GM19438 (cell line): ENCODE measurements around the gene IFIT3.
"Not testable (repeated sequence)": the region's sequence is repeated elsewhere in the genome, so short reads cannot be mapped to it uniquely, and the experiment has no call there.

Experiments
- ATAC-seq: cut with Tn5 transposase; IDR thresholded peaks from one replicate; pipeline ENCODE4 v1.9.1; 2021; ENCODE audit warnings: low read depth; ENCODE audit not compliant: unreplicated experiment

The IFIT3 gene

DNA sequence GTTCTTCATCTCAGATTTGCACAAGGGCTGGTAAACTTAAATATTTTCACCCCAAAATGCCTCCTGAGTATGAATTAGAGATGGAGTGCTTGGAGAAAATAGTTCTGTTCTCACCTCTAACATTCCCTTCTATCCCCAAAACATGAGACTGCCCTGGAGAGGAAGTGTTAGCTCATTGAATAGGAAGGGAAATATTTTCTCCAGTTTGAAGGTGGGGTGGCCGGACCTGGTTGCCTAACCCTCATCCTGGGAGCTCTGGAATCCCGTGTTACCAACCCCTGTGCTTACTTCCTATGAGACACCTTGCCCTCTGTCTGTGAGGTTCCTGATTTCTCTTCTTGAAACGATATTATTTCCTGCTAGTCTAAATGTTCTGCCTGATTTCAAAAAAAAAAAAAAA is 25.2 kb upstream of the IFIT3 start:
- ATAC-seq = no peak

DNA sequence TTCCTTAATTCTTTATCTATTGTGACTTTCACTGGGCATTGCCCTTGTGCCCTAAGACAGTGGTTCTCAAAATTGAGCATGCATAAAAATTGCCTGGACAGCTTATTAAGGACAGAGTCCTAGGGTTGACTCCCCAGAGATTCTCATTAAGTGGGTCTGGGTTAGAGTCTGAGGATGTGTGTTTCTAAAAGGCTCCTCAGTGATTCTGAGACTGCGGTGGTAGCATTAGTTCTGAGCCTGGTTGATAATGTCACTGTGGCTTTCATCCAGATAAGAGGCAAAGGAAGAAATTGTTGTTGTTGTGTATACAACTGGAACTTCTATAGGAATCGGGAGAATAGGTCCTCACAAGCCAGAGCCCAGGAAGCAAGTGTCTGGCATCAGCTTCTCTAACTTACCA is 24.6 kb upstream of the IFIT3 start:
- no peak for ATAC-seq

DNA sequence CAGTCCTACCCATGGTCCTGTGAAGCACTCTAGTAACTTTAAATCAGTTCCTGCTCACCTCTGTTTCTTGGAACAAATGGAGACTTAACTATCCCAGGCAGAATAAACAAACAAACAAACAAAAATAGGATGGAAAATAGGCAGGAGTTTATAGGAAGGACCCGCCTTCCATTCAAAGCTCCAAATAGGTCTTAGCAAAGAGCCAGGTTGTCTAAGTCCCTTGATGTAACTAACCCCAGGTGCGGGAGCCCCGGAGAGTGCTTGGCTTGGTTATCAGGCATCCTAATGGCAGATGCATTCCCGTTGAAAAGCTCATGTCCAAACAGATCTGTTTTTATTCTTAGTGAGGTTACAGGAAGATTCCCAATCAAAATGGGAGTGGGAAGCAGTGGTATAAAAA is 23.8 kb upstream of the IFIT3 start:
- ATAC-seq = no peak

DNA sequence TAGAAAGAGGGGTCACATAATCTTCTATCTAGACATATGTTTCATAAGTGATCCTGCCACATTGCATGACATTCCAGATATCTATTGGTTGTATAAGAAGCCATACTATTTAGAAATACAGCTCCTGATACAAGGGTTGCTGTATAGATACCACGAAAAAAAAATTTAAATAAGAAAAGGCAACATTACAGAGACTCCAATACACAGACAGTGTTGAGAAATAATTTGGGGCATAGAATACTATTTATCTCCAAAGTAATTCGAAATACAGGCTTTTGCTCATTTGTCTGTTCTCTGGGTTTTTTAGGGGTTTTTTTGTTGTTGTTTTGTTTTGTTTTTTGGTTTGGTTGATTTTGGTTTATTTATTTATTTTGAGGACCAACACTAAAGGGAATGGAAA is 23.4 kb upstream of the IFIT3 start:
- no peak for ATAC-seq

DNA sequence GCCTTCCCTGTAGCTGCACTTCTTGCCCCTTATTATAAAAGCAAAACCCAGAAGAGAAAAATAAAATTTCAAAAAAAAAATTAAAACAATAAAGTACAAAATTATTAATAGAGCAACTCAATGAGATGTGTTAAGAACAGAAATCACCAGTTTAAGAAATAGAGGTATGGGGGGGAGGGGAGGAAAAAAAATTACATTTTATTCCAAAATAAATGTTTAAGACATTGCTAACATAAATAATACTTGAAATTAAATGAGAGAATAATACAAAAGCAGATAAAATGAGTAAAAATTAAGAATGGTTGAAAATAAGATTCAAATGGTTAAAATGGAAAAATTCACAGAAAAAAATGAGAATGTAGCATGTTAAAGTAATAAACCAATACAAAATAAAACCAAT is 22.9 kb upstream of the IFIT3 start:
- no peak for ATAC-seq

DNA sequence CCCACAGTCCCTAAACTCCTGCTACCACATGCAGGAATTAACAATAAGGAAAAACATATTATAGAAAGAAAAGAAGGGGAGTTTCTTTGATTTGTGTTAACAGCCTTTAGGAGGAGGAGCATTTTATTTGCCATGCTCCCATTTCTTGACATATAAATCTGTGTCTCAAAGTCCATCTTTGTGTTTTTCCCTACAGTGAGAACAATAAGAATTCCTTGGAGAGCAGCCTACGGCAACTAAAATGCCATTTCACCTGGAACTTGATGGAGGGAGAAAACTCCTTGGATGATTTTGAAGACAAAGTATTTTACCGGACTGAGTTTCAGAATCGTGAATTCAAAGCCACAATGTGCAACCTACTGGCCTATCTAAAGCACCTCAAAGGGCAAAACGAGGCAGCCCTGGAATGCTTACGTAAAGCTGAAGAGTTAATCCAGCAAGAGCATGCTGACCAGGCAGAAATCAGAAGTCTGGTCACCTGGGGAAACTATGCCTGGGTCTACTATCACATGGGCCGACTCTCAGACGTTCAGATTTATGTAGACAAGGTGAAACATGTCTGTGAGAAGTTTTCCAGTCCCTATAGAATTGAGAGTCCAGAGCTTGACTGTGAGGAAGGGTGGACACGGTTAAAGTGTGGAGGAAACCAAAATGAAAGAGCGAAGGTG is 21.9 kb upstream of the IFIT3 start:
- no peak for ATAC-seq

DNA sequence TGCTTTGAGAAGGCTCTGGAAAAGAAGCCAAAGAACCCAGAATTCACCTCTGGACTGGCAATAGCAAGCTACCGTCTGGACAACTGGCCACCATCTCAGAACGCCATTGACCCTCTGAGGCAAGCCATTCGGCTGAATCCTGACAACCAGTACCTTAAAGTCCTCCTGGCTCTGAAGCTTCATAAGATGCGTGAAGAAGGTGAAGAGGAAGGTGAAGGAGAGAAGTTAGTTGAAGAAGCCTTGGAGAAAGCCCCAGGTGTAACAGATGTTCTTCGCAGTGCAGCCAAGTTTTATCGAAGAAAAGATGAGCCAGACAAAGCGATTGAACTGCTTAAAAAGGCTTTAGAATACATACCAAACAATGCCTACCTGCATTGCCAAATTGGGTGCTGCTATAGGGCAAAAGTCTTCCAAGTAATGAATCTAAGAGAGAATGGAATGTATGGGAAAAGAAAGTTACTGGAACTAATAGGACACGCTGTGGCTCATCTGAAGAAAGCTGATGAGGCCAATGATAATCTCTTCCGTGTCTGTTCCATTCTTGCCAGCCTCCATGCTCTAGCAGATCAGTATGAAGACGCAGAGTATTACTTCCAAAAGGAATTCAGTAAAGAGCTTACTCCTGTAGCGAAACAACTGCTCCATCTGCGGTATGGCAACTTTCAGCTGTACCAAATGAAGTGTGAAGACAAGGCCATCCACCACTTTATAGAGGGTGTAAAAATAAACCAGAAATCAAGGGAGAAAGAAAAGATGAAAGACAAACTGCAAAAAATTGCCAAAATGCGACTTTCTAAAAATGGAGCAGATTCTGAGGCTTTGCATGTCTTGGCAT is 21.1 kb upstream of the IFIT3 start:
- ATAC-seq = no peak

DNA sequence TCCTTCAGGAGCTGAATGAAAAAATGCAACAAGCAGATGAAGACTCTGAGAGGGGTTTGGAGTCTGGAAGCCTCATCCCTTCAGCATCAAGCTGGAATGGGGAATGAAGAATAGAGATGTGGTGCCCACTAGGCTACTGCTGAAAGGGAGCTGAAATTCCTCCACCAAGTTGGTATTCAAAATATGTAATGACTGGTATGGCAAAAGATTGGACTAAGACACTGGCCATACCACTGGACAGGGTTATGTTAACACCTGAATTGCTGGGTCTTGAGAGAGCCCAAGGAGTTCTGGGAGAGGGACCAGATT is 20.6 kb upstream of the IFIT3 start:
- no peak for ATAC-seq

DNA sequence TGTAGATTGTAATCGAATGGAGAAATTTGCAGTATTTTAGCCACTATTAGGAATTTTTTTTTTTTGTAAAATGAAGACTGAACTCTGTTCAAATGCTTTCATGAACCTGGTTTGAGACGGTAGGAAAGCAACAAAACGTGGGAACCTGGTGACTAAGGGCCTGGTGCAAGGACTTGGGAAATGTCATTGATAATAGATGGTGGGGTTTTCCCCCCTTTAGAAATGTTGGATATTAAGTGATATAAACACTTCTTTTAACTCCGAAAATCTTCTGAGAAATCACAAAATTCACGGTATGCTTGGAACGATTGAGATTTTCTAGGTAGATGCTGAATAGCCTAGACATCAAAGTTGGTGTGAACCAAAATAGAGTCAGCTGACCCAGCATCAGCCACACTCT is 19.5 kb upstream of the IFIT3 start:
- ATAC-seq = no peak

DNA sequence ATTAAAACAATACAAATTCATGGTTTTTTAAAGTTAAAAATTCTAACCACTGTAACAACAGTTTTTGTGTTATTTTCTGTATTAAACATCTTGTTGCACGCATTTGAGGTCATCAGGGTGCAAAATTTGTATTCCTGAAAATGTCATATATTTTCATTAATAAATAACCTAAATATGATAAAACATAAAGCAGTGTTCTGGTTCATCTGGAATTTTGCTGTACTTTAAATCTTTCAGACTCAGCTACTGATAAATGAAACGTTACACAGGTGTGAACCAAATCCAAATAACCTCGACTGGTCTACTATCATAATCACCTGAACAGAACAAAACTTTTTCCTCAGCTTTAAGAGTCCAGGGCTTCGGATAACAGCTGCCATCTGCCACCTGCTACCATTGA is 19.1 kb upstream of the IFIT3 start:
- no peak for ATAC-seq

DNA sequence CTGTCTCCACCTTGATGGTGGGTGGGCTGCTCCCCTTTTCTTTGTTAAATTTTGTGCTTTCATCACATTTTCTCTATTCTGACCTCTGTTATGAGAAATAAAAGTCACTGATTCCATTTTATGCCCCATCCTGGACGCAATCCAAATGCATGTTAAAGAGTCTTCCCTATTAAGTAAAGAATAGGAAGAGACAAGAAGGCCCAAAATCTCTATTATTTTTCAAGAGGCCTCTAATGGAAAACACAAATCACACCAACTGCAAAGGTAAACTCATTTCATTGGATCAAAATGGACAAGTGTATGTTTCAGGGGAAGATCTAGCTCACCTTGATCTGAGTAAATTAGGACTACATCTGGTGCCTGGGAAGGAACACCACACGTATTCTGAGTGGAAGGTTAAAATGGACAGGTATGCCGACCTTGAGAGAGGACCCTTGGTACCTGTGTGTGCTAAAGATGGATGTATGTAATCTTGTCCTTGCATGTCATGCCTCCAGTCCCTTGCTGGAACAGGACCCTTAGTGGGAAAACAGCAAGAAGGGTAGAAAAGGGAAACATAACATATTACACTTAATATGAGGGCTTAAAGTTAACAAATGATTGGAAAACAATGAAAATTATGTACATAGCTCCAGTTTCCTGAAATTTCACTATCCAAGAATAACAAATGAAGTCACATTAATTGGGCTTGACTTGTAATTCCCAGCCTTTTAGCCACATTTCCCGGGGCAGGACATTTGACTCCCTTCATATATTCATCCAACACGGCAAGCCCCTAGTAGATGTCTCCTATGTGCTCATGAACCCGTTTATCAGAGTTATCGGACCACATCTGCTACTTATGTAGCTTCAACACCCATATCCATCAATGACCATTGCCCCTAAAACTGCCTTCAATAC is 18.4 kb upstream of the IFIT3 start:
- no peak for ATAC-seq

DNA sequence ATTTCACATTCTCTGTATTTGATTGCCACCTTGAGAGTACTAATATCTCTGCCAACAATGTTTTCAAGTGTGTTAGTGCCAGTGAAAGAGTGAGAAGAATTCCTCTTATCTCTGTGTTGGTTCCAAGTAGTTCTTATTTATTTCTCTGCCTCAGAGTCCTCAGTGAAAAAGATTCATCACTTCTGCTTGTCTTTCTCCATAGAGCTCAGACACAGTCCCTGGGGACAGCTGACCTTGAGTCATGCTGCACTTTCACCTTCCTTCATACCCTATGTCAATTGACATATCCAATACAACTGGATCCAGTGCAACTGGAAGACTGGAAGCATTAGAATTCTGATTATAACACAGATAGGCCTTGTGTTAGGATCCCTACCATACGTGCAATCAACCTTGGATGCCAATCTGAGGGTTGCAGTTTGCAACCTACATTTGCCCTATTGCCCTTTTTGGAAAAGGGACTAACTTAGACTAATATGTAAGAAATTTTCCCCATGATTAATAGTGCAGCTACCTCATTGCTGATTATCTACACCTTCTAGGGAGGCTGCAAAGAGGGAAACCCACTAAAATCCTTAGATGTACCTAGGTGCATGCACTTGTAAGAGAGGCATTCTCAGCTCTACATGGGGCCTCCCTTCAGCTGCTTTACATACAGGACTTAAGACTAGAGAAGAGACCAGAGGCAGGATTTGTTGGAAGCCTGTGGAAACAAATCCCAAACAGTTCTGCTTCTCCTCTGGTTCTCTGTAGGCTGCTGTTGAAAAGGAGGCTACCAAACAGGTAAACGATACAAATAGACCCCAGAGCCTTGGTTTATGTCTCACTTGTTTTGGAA is 17.5 kb upstream of the IFIT3 start:
- ATAC-seq = no peak

DNA sequence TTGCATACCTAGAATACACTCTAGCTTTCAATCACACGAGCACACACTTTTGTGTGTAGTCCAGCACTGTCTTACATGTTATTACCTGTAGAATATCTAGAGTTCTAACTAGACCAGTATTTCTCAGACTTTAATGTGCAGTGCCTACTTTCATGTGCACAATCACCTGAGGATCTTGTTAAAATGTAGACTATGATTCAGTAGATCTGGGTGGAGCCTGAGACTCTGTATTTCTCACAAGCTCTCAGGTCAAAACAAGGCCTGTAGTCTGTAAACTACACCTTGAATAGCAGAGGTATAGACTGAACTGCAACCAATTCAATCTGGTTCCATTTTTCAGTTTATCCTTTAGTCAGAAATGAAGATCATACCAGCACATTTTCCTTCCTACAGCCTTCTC is 14.8 kb upstream of the IFIT3 start:
- ATAC-seq = no peak

DNA sequence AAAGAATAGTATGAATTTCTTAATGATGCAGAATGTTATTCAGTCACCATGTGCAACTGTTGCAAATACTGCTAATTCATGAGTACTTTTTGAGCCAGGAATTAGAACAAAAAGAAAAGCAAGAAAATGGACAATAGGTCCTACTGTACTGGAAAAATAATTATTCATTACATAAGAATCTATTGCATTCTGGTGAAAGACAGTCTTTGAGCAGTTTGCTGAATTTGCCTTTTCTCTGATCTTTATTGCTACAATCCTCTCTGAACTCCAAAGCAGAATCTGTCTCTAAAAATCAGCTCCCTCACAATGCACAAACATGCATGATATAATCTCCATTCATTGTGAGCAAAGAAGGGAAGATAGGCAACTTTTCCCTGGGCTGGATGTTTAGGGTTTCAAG is 13.1 kb upstream of the IFIT3 start:
- ATAC-seq = no peak

DNA sequence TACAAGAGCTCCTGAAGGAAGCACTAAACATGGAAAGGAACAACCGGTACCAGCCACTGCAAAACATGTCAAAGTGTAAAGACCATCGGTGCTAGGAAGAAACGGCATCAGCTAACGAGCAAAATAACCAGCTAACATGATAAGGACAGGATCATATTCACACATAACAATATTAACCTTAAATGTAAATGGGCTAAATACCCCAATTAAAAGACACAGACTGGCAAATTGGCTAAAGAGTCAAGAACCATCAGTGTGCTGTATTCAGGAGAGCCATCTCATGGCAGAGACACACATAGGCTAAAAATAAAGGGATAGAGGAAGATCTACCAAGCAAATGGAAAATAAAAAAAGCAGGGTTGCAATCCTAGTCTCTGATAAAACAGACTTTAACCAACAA is 9.8 kb upstream of the IFIT3 start:
- not testable (repeated sequence) for ATAC-seq

DNA sequence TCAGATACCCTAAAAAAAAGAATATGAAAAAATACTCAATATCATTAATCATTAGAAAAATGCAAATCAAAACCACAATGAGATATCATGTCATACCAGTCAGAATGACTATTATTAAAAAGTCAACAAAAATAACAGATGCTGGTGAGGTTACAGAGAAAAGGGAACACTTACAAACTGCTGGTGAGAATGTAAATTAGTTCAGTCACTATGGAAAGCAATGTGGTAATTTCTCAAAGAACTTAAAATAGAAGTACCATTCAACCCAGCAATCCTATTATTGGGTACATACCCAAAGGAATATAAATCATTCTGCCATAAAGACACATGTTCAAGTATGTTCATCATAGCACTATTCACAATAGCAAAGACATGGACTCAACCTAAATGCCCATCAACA is 2.7 kb upstream of the IFIT3 start:
- ATAC-seq = not testable (repeated sequence)

DNA sequence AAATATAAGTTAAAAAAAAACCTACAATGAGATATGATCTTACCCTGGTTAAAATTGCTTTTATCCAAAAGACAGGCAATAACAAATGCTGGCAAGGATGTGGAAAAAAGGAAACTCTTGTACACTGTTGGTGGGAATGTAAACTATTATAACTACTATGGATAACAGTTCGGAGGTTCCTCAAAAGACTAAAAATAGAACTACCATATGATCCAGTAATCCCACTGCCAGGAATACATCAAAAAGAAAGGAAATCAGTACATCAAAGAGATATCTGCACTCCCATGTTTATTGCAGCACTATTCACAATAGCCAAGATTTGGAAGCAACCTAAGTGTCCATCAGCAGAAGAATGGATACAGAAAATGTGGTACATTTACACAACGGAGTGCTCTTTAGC is 1.9 kb upstream of the IFIT3 start:
- ATAC-seq = not testable (repeated sequence)

DNA sequence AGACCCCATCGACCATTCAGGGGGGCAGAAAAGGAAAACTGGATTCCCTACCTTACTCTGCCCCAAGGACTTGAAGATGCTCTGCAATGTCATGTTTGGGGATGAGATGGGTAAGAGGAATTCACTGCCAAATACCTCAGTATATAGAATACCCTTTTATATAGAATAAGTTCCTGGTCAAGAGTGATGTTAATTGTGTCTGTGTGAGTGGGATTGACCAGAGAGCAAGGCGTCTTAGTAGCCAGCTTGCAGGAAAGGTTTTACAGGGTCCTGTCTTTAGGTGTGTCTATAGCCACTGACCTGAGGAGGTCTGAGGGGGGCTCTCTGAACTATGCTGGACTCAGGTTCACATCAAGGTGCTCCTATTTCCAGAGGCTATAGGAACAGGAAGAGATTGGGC is 1.4 kb downstream of the IFIT3 start:
- ATAC-seq = no peak

DNA sequence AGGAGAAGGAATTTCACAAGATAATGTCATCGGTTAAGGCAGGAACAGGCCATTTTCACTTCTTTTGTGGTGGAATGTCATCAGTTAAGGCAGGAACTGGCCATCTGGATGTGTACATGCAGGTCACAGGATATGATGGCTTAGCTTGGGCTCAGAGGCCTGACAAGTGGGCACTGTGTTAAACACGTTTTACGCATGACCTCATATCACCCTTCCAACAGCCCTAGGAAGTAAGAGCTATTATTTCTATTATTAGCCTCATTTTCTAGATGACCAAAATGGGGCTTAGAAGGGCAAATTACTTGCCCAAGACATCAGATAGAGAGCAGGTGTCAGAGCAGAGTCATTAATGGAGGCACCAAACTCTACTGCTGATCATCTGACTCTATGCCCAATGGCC is 2.2 kb downstream of the IFIT3 start:
- ATAC-seq = not testable (repeated sequence)

DNA sequence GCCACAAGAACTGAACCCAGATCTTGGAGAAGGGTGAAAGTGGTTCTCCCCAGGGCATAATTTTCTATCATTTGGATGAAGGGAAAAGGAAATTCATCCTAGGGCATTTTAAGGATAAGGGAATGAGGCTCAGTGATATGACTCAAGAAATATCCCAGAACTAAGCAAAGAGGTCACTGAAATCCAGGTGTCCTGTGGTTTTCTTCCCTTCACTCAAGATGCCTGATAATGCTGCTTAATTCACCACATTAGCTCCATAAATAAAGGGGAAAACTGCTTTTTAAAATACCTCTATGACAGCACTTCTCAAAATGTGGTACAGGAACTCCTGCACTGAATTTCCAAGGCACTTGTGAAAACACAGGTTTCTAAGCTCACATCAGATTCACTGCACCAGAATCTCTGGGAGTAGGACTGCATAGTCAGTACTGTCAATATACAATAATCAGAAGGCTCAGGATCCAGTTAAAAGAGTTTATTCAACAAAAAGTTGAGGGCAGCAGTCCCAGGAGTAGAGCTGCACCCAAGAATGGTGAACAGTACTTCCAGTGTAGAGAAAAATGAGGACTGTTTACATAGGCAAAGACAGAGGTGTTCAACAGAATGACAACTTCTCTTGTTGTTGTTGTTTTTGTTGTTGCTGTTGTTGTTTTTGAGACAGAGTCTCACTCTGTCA is 2.9 kb downstream of the IFIT3 start:
- no peak for ATAC-seq
